Measurements from ENCODE around the gene SKA3.
"Not testable (repeated sequence)": the region's sequence is repeated elsewhere in the genome, so short reads cannot be mapped to it uniquely, and the experiment has no call there.

SKA3 gene

GRCh38 chr13:21137696-21138095 is 38.7 kb downstream of the SKA3 start:
- Histone ChIP-seq H3K27me3 (ENCODE audit: insufficient read depth, low read length) (no peaks in the 10 kb centered on the region), H3K36me3 (ENCODE audit: insufficient read depth, low read length) (peaks cover 3% of the 10 kb centered on the region), H3K4me3 (ENCODE audit: low read depth, low read length) (no peak overlapping the region), H3K79me2 (ENCODE audit: control insufficient read depth, insufficient read depth, low read length, unreplicated experiment) (peaks cover 23% of the 10 kb centered on the region), H3K27ac (ENCODE audit: low read depth, low read length) (no peak overlapping the region), H3K4me1 (ENCODE audit: control insufficient read depth, insufficient read depth, low read length, unreplicated experiment) (peaks cover 14% of the 10 kb centered on the region), H2AFZ (ENCODE audit: low read length, unreplicated experiment) (no peak overlapping the region)

- not testable (repeated sequence) for H3K79me2 ChIP-seq (ENCODE audit: control insufficient read depth, insufficient read depth, low read length, unreplicated experiment); H3K27me3 ChIP-seq (ENCODE audit: insufficient read depth, low read length); H3K27ac ChIP-seq (ENCODE audit: low read depth, low read length); H3K36me3 ChIP-seq (ENCODE audit: insufficient read depth, low read length); H3K4me3 ChIP-seq (ENCODE audit: low read depth, low read length); H2AFZ ChIP-seq (ENCODE audit: low read length, unreplicated experiment); H3K4me1 ChIP-seq (ENCODE audit: control insufficient read depth, insufficient read depth, low read length, unreplicated experiment)
Observed at GRCh38 chr13:21135833-21136232, 40.5 kb downstream of the SKA3 start.

DNA sequence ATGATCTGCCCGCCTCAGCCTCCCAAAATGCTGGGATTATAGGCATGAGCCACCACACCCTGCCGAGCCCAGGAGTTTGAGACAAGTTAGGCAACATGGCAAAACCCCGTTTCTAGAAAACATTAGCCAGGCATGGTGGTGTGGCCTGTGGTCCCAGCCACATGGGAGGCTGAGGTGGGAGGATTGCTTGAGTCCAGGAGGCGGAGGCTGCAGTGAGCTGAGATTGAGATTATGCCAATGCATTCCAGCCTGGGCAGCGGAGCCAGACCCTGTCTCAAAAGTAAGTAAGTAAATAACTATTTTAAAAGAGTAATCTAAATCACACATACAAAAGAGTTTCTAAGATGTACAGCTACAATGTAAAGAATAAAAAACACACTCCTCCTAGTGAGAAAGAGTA is 41.9 kb downstream of the SKA3 start:
- no peaks in the 10 kb centered on the region for H3K79me2 ChIP-seq (ENCODE audit: control insufficient read depth, insufficient read depth, low read length, unreplicated experiment)
- no peak overlapping the region for H3K27ac ChIP-seq (ENCODE audit: low read depth, low read length)
- H3K27me3 ChIP-seq (ENCODE audit: insufficient read depth, low read length), result no peaks in the 10 kb centered on the region
- H3K36me3 ChIP-seq (ENCODE audit: insufficient read depth, low read length), result no peaks in the 10 kb centered on the region
- peaks cover 9% of the 10 kb centered on the region for H3K4me1 ChIP-seq (ENCODE audit: control insufficient read depth, insufficient read depth, low read length, unreplicated experiment)
- no peak overlapping the region for H3K4me3 ChIP-seq (ENCODE audit: low read depth, low read length)
- no peak overlapping the region for H2AFZ ChIP-seq (ENCODE audit: low read length, unreplicated experiment)

GRCh38 chr13:21133077-21133476 is 43.3 kb downstream of the SKA3 start:
- Histone ChIP-seq H3K36me3 (ENCODE audit: insufficient read depth, low read length) (no peaks in the 10 kb centered on the region), H3K27ac (ENCODE audit: low read depth, low read length) (no peak overlapping the region), H2AFZ (ENCODE audit: low read length, unreplicated experiment) (no peak overlapping the region)

GRCh38 chr13:21130116-21130515 is 46.2 kb downstream of the SKA3 start:
- Histone ChIP-seq H3K27ac (ENCODE audit: low read depth, low read length) (no peak overlapping the region), H3K36me3 (ENCODE audit: insufficient read depth, low read length) (no peaks in the 10 kb centered on the region), H3K27me3 (ENCODE audit: insufficient read depth, low read length) (no peaks in the 10 kb centered on the region), H2AFZ (ENCODE audit: low read length, unreplicated experiment) (no peak overlapping the region), H3K4me3 (ENCODE audit: low read depth, low read length) (no peak overlapping the region), H3K79me2 (ENCODE audit: control insufficient read depth, insufficient read depth, low read length, unreplicated experiment) (no peaks in the 10 kb centered on the region), H3K4me1 (ENCODE audit: control insufficient read depth, insufficient read depth, low read length, unreplicated experiment) (no peaks in the 10 kb centered on the region)

More at GRCh38 chr13:21133077-21133476, 43.3 kb downstream of the SKA3 start:
- Histone ChIP-seq H3K79me2 (ENCODE audit: control insufficient read depth, insufficient read depth, low read length, unreplicated experiment) (no peaks in the 10 kb centered on the region), H3K4me1 (ENCODE audit: control insufficient read depth, insufficient read depth, low read length, unreplicated experiment) (peaks cover under 1% of the 10 kb centered on the region), H3K4me3 (ENCODE audit: low read depth, low read length) (no peak overlapping the region), H3K27me3 (ENCODE audit: insufficient read depth, low read length) (no peaks in the 10 kb centered on the region)

DNA sequence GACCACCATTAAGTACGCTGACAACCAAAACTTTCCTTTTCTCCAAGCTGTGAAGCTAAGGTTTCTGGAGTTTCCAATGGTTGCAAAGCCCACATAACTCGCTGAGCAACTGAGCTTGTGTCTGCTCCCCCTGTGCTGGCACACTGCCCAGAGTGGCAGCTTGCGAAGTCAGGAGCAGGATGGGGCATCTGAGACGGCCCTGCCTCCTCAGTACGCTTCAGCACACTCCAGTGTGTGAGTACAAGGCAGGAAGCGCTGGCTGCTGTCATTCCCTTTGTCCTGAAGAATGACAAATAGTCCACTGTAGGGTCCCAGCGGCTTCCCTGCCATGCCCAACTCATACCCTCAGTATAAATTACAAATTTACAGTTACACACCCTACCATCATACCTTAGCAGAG is 51.5 kb downstream of the SKA3 start:
- Histone ChIP-seq H2AFZ (ENCODE audit: low read length, unreplicated experiment) (no peak overlapping the region), H3K4me3 (ENCODE audit: low read depth, low read length) (no peak overlapping the region), H3K27ac (ENCODE audit: low read depth, low read length) (no peak overlapping the region), H3K27me3 (ENCODE audit: insufficient read depth, low read length) (no peaks in the 10 kb centered on the region), H3K4me1 (ENCODE audit: control insufficient read depth, insufficient read depth, low read length, unreplicated experiment) (no peaks in the 10 kb centered on the region), H3K79me2 (ENCODE audit: control insufficient read depth, insufficient read depth, low read length, unreplicated experiment) (no peaks in the 10 kb centered on the region), H3K36me3 (ENCODE audit: insufficient read depth, low read length) (no peaks in the 10 kb centered on the region)

DNA sequence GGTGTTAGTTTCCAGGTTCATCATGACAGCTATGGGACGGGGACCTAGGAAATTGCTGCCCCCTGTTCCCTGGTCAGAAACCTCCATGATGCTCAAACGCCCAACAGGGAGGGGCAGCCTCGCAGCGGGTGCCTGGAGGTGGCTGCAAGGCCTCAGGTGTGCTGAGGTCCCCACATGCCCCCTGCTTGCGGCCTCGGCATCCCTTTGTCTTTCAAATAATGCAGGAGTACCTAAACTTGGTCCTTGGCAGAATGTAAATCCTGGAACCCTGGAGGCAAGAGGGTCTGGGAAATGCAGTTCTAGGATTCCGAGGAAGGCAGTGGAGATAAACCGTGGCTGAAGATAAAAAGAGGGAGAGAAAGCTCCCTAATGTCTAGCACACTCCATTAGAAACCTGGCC is 52.4 kb downstream of the SKA3 start:
- Histone ChIP-seq H3K27ac (ENCODE audit: low read depth, low read length) (no peak overlapping the region), H3K4me3 (ENCODE audit: low read depth, low read length) (no peak overlapping the region), H2AFZ (ENCODE audit: low read length, unreplicated experiment) (no peak overlapping the region), H3K4me1 (ENCODE audit: control insufficient read depth, insufficient read depth, low read length, unreplicated experiment) (no peaks in the 10 kb centered on the region), H3K27me3 (ENCODE audit: insufficient read depth, low read length) (no peaks in the 10 kb centered on the region), H3K36me3 (ENCODE audit: insufficient read depth, low read length) (no peaks in the 10 kb centered on the region), H3K79me2 (ENCODE audit: control insufficient read depth, insufficient read depth, low read length, unreplicated experiment) (no peaks in the 10 kb centered on the region)

DNA sequence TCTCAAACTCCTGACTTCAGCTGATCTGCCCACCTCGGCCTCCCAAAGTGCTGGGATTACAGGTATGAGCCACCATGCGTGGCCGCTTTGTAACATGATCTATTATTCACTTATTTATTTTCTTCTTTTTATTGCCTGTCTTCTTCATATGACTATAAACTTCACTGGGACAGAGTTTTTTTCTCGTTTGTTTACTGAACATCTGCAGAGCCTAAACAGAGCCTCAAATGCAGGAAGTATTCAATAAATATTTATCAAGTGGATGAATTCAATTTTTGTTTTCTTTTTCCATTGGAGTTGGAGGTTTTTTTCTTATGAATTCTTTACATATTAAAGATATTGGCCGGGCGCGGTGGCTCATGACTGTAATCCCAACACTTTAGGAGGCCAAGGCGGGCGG is 54.7 kb downstream of the SKA3 start:
- H3K27me3 ChIP-seq (ENCODE audit: insufficient read depth, low read length), result no peaks in the 10 kb centered on the region
- no peaks in the 10 kb centered on the region for H3K4me1 ChIP-seq (ENCODE audit: control insufficient read depth, insufficient read depth, low read length, unreplicated experiment)
- no peak overlapping the region for H2AFZ ChIP-seq (ENCODE audit: low read length, unreplicated experiment)
- no peaks in the 10 kb centered on the region for H3K79me2 ChIP-seq (ENCODE audit: control insufficient read depth, insufficient read depth, low read length, unreplicated experiment)
- H3K27ac ChIP-seq (ENCODE audit: low read depth, low read length), result no peak overlapping the region
- no peak overlapping the region for H3K4me3 ChIP-seq (ENCODE audit: low read depth, low read length)
- no peaks in the 10 kb centered on the region for H3K36me3 ChIP-seq (ENCODE audit: insufficient read depth, low read length)

DNA sequence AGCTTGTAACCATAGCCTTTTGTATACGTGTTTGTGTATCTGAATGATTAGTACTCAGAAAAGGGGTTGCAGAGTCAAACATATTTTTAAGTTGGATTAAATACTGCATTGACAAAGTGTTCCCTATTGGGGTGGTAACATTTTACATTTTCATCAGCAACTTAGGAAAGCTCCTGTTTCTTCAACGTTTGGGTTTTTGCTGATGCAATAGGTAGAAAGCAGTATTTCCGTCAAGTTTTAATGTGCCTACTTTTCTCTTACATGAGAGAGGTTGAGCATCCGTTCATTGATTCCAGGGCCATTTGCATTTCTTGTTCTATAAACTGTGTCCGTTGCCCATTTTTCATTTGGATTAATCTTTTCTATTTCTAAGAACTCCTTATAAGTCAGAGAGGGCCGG is 56.2 kb downstream of the SKA3 start:
- Histone ChIP-seq H3K36me3 (ENCODE audit: insufficient read depth, low read length) (no peaks in the 10 kb centered on the region), H3K79me2 (ENCODE audit: control insufficient read depth, insufficient read depth, low read length, unreplicated experiment) (no peaks in the 10 kb centered on the region), H3K27me3 (ENCODE audit: insufficient read depth, low read length) (no peaks in the 10 kb centered on the region), H3K4me1 (ENCODE audit: control insufficient read depth, insufficient read depth, low read length, unreplicated experiment) (no peaks in the 10 kb centered on the region), H3K4me3 (ENCODE audit: low read depth, low read length) (no peak overlapping the region), H3K27ac (ENCODE audit: low read depth, low read length) (no peak overlapping the region), H2AFZ (ENCODE audit: low read length, unreplicated experiment) (no peak overlapping the region)

DNA sequence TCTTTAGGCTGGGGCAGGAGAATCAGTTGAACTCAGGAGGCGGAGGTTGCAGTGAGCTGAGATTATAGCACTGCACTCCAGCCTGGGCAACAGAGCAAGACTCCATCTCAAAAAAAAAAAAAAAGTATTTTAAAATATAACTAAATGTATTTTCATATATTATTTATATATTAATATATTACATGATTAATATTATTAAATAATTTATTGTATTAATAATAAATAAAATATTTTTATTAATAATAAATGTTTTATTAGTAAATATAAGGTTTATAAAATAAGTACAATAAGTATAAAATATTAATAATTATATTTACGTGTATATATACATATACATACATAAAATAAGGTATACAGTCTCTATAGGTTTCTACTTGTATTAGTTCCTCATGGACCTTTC is 56.8 kb downstream of the SKA3 start:
- Histone ChIP-seq H3K27ac (ENCODE audit: low read depth, low read length) (no peak overlapping the region), H3K27me3 (ENCODE audit: insufficient read depth, low read length) (no peaks in the 10 kb centered on the region), H3K4me3 (ENCODE audit: low read depth, low read length) (no peak overlapping the region), H3K79me2 (ENCODE audit: control insufficient read depth, insufficient read depth, low read length, unreplicated experiment) (no peaks in the 10 kb centered on the region), H3K4me1 (ENCODE audit: control insufficient read depth, insufficient read depth, low read length, unreplicated experiment) (no peaks in the 10 kb centered on the region), H3K36me3 (ENCODE audit: insufficient read depth, low read length) (no peaks in the 10 kb centered on the region), H2AFZ (ENCODE audit: low read length, unreplicated experiment) (no peak overlapping the region)

DNA sequence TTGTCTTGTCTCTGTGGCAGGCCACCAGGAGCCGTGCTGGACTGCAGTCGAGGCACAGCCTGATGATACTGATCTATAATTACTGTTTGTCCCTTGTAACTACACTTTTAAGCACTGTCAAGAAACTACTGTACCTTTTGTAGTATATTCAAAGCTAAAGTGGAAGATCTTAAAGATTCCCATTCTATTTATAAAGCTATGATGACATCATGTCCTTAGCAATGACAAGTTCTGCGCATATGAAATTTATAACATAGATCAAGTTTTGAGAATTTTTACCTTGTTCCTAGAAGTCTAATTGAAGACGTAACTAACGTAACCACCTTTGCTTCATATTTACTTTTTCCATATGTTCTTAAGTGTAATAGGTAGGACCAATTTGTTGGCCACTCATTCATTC is 58.2 kb downstream of the SKA3 start:
- no peak overlapping the region for H3K4me3 ChIP-seq (ENCODE audit: low read depth, low read length)
- no peaks in the 10 kb centered on the region for H3K27me3 ChIP-seq (ENCODE audit: insufficient read depth, low read length)
- no peaks in the 10 kb centered on the region for H3K4me1 ChIP-seq (ENCODE audit: control insufficient read depth, insufficient read depth, low read length, unreplicated experiment)
- no peaks in the 10 kb centered on the region for H3K36me3 ChIP-seq (ENCODE audit: insufficient read depth, low read length)
- H2AFZ ChIP-seq (ENCODE audit: low read length, unreplicated experiment), result no peak overlapping the region
- no peak overlapping the region for H3K27ac ChIP-seq (ENCODE audit: low read depth, low read length)
- H3K79me2 ChIP-seq (ENCODE audit: control insufficient read depth, insufficient read depth, low read length, unreplicated experiment), result no peaks in the 10 kb centered on the region

Measured in ACC112 (cell line).